T1000 (cell line): ENCODE results near the gene BTG1.

ENCODE experiments used
- DNase-seq: peaks from one replicate; lab custom pipeline; 2025; ENCODE audit warnings: mixed read lengths; lab: John Stamatoyannopoulos, UW

BTG1 gene

DNA sequence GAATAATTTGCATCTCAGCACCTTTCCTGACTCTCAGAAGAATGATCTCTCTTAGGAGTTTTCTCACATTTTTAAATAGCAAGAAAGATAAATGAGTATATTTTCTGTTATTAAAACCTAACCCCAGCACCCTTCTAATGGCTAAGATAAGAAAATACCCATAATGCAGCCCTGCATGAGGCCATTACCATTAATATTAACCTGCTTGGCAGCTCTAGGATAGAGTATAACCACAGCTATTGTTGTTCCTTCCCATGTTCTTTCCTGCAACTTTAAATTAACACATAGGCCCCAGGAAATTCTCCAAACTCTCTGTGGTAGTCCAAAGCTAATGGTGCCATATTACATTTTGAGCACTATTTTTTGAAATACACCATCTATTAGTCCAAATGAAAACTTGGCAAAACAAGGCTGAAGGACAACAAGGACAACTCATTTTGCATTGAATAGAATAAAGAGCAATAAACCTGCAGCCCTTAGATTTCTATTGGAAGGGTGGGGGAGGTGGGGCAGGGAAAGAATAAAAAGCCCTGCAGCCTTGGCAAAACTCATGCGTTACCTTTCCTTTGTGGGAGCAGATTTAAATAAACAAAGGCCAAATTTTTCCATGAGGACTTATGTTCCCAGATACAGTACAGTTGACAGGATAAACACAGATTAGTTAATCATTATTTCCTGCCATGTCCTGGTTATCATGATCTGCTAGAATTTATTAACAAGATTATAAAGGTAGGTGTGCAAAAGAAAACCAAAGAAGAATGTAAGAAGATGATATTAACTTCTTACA, 46.9 kb downstream of the BTG1 start:
- no peak for DNase-seq

DNA sequence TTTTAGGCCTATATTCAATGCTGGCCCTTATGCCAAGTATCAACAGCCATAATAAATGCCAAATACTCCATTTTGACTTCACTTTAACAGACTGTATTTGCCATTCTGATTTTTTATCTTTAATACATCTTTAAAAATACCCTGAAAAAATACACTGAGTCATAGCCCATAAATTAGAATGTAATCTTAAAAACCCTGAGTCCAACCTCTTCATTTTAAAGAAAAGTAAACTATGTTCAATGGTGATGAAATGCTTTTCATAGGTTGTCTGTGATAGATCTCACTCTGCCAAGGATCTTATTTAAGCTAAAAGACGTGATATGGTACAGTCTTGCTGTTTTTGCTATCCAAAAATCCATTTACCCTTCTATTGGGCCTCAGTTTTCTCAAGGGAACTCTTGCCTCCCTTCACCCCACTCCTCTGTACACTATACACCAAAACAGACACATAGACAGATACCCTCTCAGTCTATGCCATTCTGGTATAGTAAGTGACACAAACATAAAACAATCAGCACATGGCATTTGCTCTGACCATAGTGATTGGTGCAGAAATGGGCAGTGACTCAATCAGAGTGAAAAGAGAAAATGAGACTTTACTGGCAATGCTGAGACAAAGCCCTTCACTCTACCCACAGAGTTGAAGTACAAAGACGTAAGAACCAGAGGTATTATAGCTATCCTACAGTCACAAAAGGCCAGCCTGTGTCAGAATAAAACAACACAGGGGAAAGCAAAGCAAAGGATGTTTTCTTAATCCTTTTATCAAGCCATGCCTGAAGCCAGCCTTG, 49.1 kb downstream of the BTG1 start:
- DNase-seq: no peak

GRCh38 chr12:92094751-92095161, 50.9 kb downstream of the BTG1 start:
- peak; percentile 81 for DNase-seq

DNA sequence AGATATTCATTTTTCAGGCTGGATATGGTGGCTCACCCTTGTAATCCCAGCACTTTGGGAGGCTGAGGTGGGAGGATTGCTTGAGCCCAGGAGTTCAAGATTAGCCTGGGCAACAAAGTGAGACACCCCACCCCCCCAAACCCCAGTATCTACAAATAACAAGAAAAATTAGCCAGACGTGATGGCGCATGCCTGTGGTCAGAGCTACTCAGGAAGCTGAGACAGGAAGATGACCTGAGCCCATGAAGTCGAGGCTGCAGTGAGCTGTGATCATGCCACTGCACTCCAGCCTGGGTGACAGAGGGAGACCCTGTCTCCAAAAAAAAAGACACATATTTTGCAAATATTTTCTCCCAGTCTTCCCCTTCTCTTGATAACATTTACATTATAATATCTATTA, 51.3 kb downstream of the BTG1 start:
- peak; percentile 81 for DNase-seq
